HepG2 (cell line): ENCODE data around the gene NCBP3. TPM values are rescaled to one million over a fixed set of nuclear protein-coding genes. Genes with fewer than 3 reads are reported as not detected.

ENCODE experiments used
- ADNP ChIP-seq: sonication (generic); formaldehyde crosslinking; IDR thresholded peaks from 2 replicates; pipeline ENCODE4 v1.4.0; 2020; ENCODE audit warnings: missing genetic modification reagents
- ARID5B ChIP-seq: IDR thresholded peaks from 2 replicates; pipeline ENCODE4 v1.4.0; 2020; ENCODE audit warnings: mild to moderate bottlenecking, missing genetic modification reagents
- BCL6 ChIP-seq: IDR thresholded peaks from 2 replicates; pipeline ENCODE4 v1.6.1; 2016; ENCODE audit warnings: missing genetic modification reagents, missing compliant biosample characterization
- ETS1 ChIP-seq: sonication (generic); formaldehyde crosslinking; IDR thresholded peaks from 2 replicates; pipeline ENCODE4 v1.4.0; 2020; ENCODE audit warnings: missing genetic modification reagents
- HMGXB3 ChIP-seq: sonication (generic); formaldehyde crosslinking; IDR thresholded peaks from 2 replicates; pipeline ENCODE4 v1.4.0; 2020; ENCODE audit warnings: missing genetic modification reagents, borderline replicate concordance
- KLF15 ChIP-seq: sonication (generic); formaldehyde crosslinking; IDR thresholded peaks from 2 replicates; pipeline ENCODE4 v1.8.1; 2023; ENCODE audit warnings: borderline replicate concordance, mild to moderate bottlenecking, inconsistent platforms, missing genetic modification reagents, mixed read lengths
- UBTF ChIP-seq: sonication (generic); formaldehyde crosslinking; IDR thresholded peaks from 2 replicates; pipeline ENCODE4 v1.4.0; 2020; ENCODE audit warnings: mild to moderate bottlenecking, missing genetic modification reagents
- ZBTB39 ChIP-seq: sonication (generic); formaldehyde crosslinking; IDR thresholded peaks from 2 replicates; pipeline ENCODE4 v1.5.0; 2020; ENCODE audit warnings: missing genetic modification reagents
- ZBTB43 ChIP-seq: sonication (generic); formaldehyde crosslinking; conservative IDR thresholded peaks from 2 replicates; pipeline ENCODE4 v1.4.0; 2020; ENCODE audit warnings: missing genetic modification reagents
- ZNF616 ChIP-seq: sonication (generic); formaldehyde crosslinking; IDR thresholded peaks from 2 replicates; pipeline ENCODE4 v1.5.0; 2020; ENCODE audit warnings: low read depth, mild to moderate bottlenecking, missing genetic modification reagents
- ZNF788 ChIP-seq: sonication (generic); formaldehyde crosslinking; IDR thresholded peaks from 2 replicates; pipeline ENCODE4 v1.5.0; 2020; ENCODE audit warnings: mild to moderate bottlenecking, missing genetic modification reagents, borderline replicate concordance
- polyA plus RNA-seq, 8 experiments: library from polyadenylated mRNA; depleted of rRNA in 3 of 8; stranded (reverse) in 7 of 8; unstranded in 1 of 8; fragments of >200 nt; fragmentation: Illumina TruSeq in 4 of 8; extraction: Trizol in 4 of 8; gene quantifications; 2 replicates each; pipeline versions ENCODE4 v1.2.1 to v1.2.3, GENCODE V29; 2011 to 2016; ENCODE audit warnings: low read depth in 4 of 8, missing spikeins in 1 of 8, mixed read lengths in 1 of 8; ENCODE audit not compliant: insufficient read depth in 1 of 8
- total RNA-seq, 5 experiments: library from RNA; depleted of rRNA; stranded (reverse); fragments of >200 nt; fragmentation: Illumina TruSeq; extraction: Trizol; gene quantifications; 2 replicates each; pipeline ENCODE4 v1.2.3, GENCODE V29; 2016; ENCODE audit warnings: low read depth in 1 of 5

The NCBP3 gene
- total and polyA plus RNA-seq, 2 of the 13 experiments (the other 11 are each of a cell fraction or from before 2014, with no cell fraction given), result 19.5 to 24.8 TPM

- 0 out of 2 replicates have a peak, but pooled peaks have one; percentile 22 for TF ChIP-seq ZBTB39
- TF ChIP-seq ETS1, result no peak
- peak; percentile 77 for TF ChIP-seq UBTF (CRISPR knock-in tag)
- peak; percentile 73 for TF ChIP-seq BCL6 (CRISPR knock-in tag)
- peak; percentile 48; the same call in 1 of the 2 replicates for TF ChIP-seq ZNF616 (CRISPR knock-in tag)
- TF ChIP-seq ARID5B (CRISPR knock-in tag), result peak; percentile 84
- 0 out of 2 replicates have a peak, but pooled peaks have one; percentile 16 for TF ChIP-seq ZBTB43 (CRISPR knock-in tag)
- peak; percentile 74; the same call in 1 of the 2 replicates for TF ChIP-seq ZNF788 (CRISPR knock-in tag)
- TF ChIP-seq ADNP, result no peak
- no peak for TF ChIP-seq KLF15 (CRISPR knock-in tag)
- TF ChIP-seq HMGXB3 (CRISPR knock-in tag), result peak; percentile 70; the same call in 1 of the 2 replicates
These were observed 50.5 kb downstream of the NCBP3 start (continued) for GRCh38 chr17:3795390-3796102.
